ENCODE results near the gene CELA2B.
"Not testable (repeated sequence)": the region's sequence is repeated elsewhere in the genome, so short reads cannot be mapped to it uniquely, and the experiment has no call there.

The CELA2B gene

GRCh38 chr1:15431571-15431948 is 44.3 kb upstream of the CELA2B start:
- TF ChIP-seq CTCF (IDR thresholded peaks at IDR 0.05; ENCODE audit: low read length, missing control alignments): no peak
- H3K4me3 ChIP-seq (replicated peaks; ENCODE audit: low read depth, low read length): no peak overlapping the region
- DNase-seq (ENCODE audit: low read depth): no peak

DNA sequence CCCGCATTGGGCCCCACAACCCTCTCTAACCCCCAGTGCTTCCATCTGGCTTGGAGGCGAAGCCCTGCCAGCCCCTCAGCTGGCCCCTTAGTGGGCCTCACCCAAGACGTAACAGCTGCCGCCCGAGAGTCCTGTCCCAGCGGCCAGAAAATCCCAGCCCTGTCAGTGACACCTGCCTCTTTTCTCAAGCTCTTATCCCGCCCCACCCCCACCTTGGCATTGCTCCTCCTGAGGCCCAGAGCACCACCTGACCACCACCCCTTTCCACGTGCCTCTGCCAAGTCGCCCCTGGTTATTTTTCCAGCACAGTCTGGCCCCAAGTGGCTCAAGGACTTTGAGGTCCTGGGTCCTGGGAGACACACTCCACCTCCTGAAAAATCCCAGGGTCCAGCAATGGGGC is 43.6 kb upstream of the CELA2B start:
- no peak for DNase-seq (ENCODE audit: low read depth)
- TF ChIP-seq CTCF (IDR thresholded peaks at IDR 0.05; ENCODE audit: low read length, missing control alignments): no peak
- H3K4me3 ChIP-seq (replicated peaks; ENCODE audit: low read depth, low read length): no peak overlapping the region

DNA sequence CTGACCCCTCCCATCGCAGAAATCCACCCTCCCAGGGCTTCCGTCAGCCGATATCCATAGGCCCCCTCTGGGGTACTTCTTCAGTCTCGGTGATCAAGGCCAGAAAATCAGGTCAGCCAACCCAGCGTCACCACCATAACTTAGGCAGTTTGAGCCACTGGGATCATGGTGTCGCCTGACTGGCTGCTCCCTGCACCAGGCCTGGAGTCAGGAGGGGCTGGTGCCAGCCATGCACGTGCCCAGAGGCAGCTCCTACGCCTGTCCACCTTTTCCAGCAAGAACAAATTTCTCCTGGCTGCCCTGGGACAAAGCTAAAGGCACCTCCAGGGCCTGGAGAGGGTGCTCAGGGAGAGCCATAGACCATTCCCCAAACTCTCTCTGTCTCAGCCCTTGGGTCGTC is 42.4 kb upstream of the CELA2B start:
- no peak for TF ChIP-seq CTCF (IDR thresholded peaks at IDR 0.05; ENCODE audit: low read length, missing control alignments)
- DNase-seq (ENCODE audit: low read depth): no peak
- H3K4me3 ChIP-seq (replicated peaks; ENCODE audit: low read depth, low read length): no peak overlapping the region

DNA sequence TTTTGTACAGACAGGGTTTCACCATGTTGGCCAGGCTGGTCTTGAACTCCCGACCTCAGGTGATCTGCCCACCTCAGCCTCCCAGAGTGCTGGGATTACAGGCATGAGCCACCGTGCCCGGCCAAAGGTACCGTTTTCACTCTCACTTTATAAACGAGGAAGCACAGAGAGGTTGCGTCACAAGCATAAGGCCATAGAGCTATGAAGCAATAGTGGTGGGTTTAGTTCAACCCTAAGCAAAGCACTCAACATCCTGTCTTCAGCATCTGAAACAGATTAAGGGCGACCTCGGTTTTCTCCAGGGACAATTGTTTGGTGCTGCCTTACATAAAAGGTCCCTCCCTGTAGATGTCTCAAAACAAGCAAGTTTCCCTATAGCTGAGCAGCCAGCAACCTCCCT is 41.2 kb upstream of the CELA2B start:
- DNase-seq (ENCODE audit: low read depth): peak; percentile 66
- H3K4me3 ChIP-seq (replicated peaks; ENCODE audit: low read depth, low read length): not testable (repeated sequence)

- TF ChIP-seq CTCF (IDR thresholded peaks at IDR 0.05; ENCODE audit: low read length, missing control alignments): no peak
- no peak overlapping the region for H3K4me3 ChIP-seq (replicated peaks; ENCODE audit: low read depth, low read length)
- no peak for DNase-seq (ENCODE audit: low read depth)
Measured at GRCh38 chr1:15435239-15436077, 40.4 kb upstream of the CELA2B start.

- TF ChIP-seq CTCF (IDR thresholded peaks at IDR 0.05; ENCODE audit: low read length, missing control alignments): no peak
- H3K4me3 ChIP-seq (replicated peaks; ENCODE audit: low read depth, low read length): no peak overlapping the region
- DNase-seq (ENCODE audit: low read depth): no peak
Measured at GRCh38 chr1:15436881-15437442, 38.9 kb upstream of the CELA2B start.

DNA sequence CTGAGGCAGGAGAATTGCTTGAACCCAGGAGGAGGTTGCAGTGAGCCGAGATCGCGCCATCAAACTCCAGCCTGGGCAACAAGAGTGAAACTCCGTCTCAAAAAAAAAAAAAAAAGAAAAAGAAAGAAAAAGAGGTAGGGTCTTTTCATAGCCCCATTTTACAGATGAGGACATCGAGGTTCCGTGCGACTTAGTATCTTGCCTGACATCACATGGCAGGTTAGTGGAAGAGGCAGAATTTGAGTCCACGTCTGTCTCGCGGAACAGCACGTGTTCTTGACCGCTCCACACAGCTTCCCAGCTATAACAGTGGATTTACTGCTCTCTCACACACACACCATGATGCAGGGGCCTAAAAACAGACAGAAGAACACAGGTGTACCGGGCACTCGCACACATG is 36.6 kb upstream of the CELA2B start:
- DNase-seq (ENCODE audit: low read depth): no peak
- no peak for TF ChIP-seq CTCF (IDR thresholded peaks at IDR 0.05; ENCODE audit: low read length, missing control alignments)
- no peak overlapping the region for H3K4me3 ChIP-seq (replicated peaks; ENCODE audit: low read depth, low read length)
